Activated naive CD8-positive, alpha-beta T cell treated with anti-CD3 and anti-CD28 coated beads, Interleukin-2, amount 10 ng/mL, durations not matched to agents 7 days and 5 days (primary cell): ENCODE data around the gene EXOC6B. TPM values are rescaled to one million over a fixed set of nuclear protein-coding genes. Genes with fewer than 3 reads are reported as not detected.

Experiments
- ATAC-seq: fragments of 150-1000 bp; cut with Tn5 transposase; one replicate; pipeline ENCODE4 v1.10.0; 2021; ENCODE audit warnings: low read depth, moderate library complexity
- POLR2A ChIA-PET: fragments of 350-600 bp; sonication (Branson Sonifier 250); formaldehyde crosslinking; loops from one replicate; lab custom pipeline; 2021; ENCODE audit warnings: antibody characterized with exemption; lab: Charles Lee
- DNase-seq: peaks from one replicate; pipeline ENCODE4 v3.0.0; 2021
- H3K27ac Mint-ChIP-seq: one replicate; pipeline ENCODE4 v1.8.0; 2022; ENCODE audit warnings: mild to moderate bottlenecking, mixed read lengths
- H3K27me3 Mint-ChIP-seq: one replicate; pipeline ENCODE4 v1.8.0; 2022; ENCODE audit warnings: mild to moderate bottlenecking, moderate library complexity, mixed read lengths
- H3K36me3 Mint-ChIP-seq: one replicate; pipeline ENCODE4 v1.8.0; 2021; ENCODE audit warnings: mild to moderate bottlenecking, mixed read lengths
- H3K4me1 Mint-ChIP-seq: one replicate; pipeline ENCODE4 v1.8.0; 2021; ENCODE audit warnings: mixed read lengths
- H3K4me3 Mint-ChIP-seq: one replicate; pipeline ENCODE4 v1.8.0; 2022; ENCODE audit warnings: mild to moderate bottlenecking, moderate library complexity, mixed read lengths
- H3K9me3 Mint-ChIP-seq: one replicate; pipeline ENCODE4 v1.8.0; 2021; ENCODE audit warnings: mixed read lengths
- total RNA-seq, 2 experiments: library from RNA; stranded (reverse); gene quantifications; one replicate each; pipeline ENCODE4 v1.2.3, GENCODE V29; 2021

The EXOC6B gene
- total RNA-seq, 2 experiments from 2014 or later: 20.7 to 22.7 TPM

- no peaks in the 10 kb centered on the region for H3K27me3 Mint-ChIP-seq
- POLR2A ChIA-PET: no interaction called here
- no peak overlapping the region for H3K27ac Mint-ChIP-seq
- ATAC-seq: no peak
- H3K4me1 Mint-ChIP-seq: no peaks in the 10 kb centered on the region
- H3K36me3 Mint-ChIP-seq: peaks cover 3% of the 10 kb centered on the region
- peaks cover 2% of the 10 kb centered on the region for H3K9me3 Mint-ChIP-seq
- no peak overlapping the region for H3K4me3 Mint-ChIP-seq
- no peak for DNase-seq
These were observed 642.4 kb downstream of the EXOC6B start for GRCh38 chr2:72183466-72183865.

- ATAC-seq: no peak
- DNase-seq: no peak
- Mint-ChIP-seq H3K27ac (no peak overlapping the region), H3K4me1 (no peaks in the 10 kb centered on the region), H3K36me3 (peaks cover 3% of the 10 kb centered on the region), H3K27me3 (no peaks in the 10 kb centered on the region), H3K4me3 (no peak overlapping the region), H3K9me3 (peaks cover 1% of the 10 kb centered on the region)
- POLR2A ChIA-PET: no interaction called here
These were observed 642.8 kb downstream of the EXOC6B start for GRCh38 chr2:72183016-72183415.

- H3K27ac Mint-ChIP-seq: no peak overlapping the region
- H3K9me3 Mint-ChIP-seq: peaks cover 1% of the 10 kb centered on the region
- no peaks in the 10 kb centered on the region for H3K4me1 Mint-ChIP-seq
- H3K27me3 Mint-ChIP-seq: no peaks in the 10 kb centered on the region
- no peak for DNase-seq
- POLR2A ChIA-PET: no interaction called here
- H3K4me3 Mint-ChIP-seq: no peak overlapping the region
- peaks cover 3% of the 10 kb centered on the region for H3K36me3 Mint-ChIP-seq
- ATAC-seq: no peak
These were observed 643.3 kb downstream of the EXOC6B start for GRCh38 chr2:72182547-72182946.

GRCh38 chr2:72181616-72182015 lies 644.2 kb downstream of the EXOC6B start:
- no peak for ATAC-seq
- POLR2A ChIA-PET: no interaction called here
- H3K9me3 Mint-ChIP-seq: peaks cover 1% of the 10 kb centered on the region
- no peak overlapping the region for H3K4me3 Mint-ChIP-seq
- peaks cover 3% of the 10 kb centered on the region for H3K36me3 Mint-ChIP-seq
- no peak overlapping the region for H3K27ac Mint-ChIP-seq
- no peaks in the 10 kb centered on the region for H3K27me3 Mint-ChIP-seq
- DNase-seq: no peak
- H3K4me1 Mint-ChIP-seq: no peaks in the 10 kb centered on the region

- Mint-ChIP-seq H3K4me3 (no peak overlapping the region), H3K36me3 (peaks cover 3% of the 10 kb centered on the region), H3K9me3 (no peaks in the 10 kb centered on the region), H3K27ac (no peak overlapping the region), H3K27me3 (no peaks in the 10 kb centered on the region), H3K4me1 (no peaks in the 10 kb centered on the region)
- POLR2A ChIA-PET: no interaction called here
- ATAC-seq: no peak
- no peak for DNase-seq
These were observed 645.5 kb downstream of the EXOC6B start for GRCh38 chr2:72180351-72180750.

GRCh38 chr2:72178551-72178950 lies 647.3 kb downstream of the EXOC6B start:
- Mint-ChIP-seq H3K36me3 (peaks cover 7% of the 10 kb centered on the region), H3K9me3 (no peaks in the 10 kb centered on the region)

GRCh38 chr2:72176281-72176680 lies 649.6 kb downstream of the EXOC6B start:
- Mint-ChIP-seq H3K27me3 (no peaks in the 10 kb centered on the region), H3K4me3 (no peak overlapping the region), H3K36me3 (peaks cover 7% of the 10 kb centered on the region), H3K4me1 (no peaks in the 10 kb centered on the region), H3K9me3 (no peaks in the 10 kb centered on the region), H3K27ac (no peak overlapping the region)
- DNase-seq (no peak), ATAC-seq (no peak)
- POLR2A ChIA-PET: no interaction called here

More at GRCh38 chr2:72178551-72178950, 647.3 kb downstream of the EXOC6B start:
- Mint-ChIP-seq H3K4me1 (no peaks in the 10 kb centered on the region), H3K27me3 (no peaks in the 10 kb centered on the region), H3K27ac (no peak overlapping the region), H3K4me3 (no peak overlapping the region)
- ATAC-seq (no peak), DNase-seq (no peak)
- POLR2A ChIA-PET: no interaction called here

GRCh38 chr2:72175636-72176035 lies 650.2 kb downstream of the EXOC6B start:
- Mint-ChIP-seq H3K9me3 (no peaks in the 10 kb centered on the region), H3K27ac (no peak overlapping the region), H3K4me1 (no peaks in the 10 kb centered on the region), H3K4me3 (no peak overlapping the region), H3K36me3 (peaks cover 7% of the 10 kb centered on the region), H3K27me3 (no peaks in the 10 kb centered on the region)
- no peak for DNase-seq
- POLR2A ChIA-PET: no interaction called here
- no peak for ATAC-seq

DNA sequence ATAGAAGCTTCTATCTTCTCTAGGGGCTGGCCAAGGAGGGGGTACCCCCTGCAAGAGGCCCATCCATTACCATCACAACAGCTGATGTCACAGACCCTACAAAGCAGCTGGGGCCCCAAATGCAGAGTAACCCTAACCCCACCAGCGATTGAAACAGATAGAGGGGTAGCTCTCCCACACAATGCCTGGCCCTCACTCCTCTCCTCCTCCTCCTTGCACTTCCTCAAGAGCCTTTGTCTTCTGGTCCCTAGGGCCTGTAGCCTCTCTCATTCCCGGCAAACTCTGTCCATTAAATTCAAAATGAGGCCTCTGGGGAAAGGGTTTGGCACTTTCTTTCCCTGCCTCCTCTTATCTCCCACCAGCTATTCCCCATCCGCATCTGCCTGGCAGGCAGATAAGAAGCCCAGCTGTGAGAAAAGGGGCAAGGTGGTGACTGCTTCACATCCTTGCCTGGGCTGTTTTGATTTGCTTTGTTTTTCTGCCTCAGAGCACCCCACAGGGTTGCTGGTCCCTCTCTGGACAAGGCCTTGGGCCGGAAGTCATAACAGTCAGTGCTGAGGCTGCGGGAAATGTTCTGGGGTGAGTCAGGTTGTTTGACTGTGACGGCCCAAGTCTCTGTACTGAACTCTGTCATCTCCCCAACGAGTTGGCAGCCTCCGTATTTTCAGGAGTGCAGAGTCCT lies 652.1 kb downstream of the EXOC6B start:
- Mint-ChIP-seq H3K27me3 (no peaks in the 10 kb centered on the region), H3K4me3 (no peak overlapping the region), H3K36me3 (peaks cover 5% of the 10 kb centered on the region), H3K4me1 (no peaks in the 10 kb centered on the region), H3K27ac (no peak overlapping the region), H3K9me3 (no peaks in the 10 kb centered on the region)
- no peak for DNase-seq
- POLR2A ChIA-PET: no interaction called here
- ATAC-seq: no peak

- Mint-ChIP-seq H3K36me3 (peaks cover 3% of the 10 kb centered on the region), H3K9me3 (no peaks in the 10 kb centered on the region), H3K4me3 (no peak overlapping the region), H3K27me3 (peaks cover 3% of the 10 kb centered on the region), H3K4me1 (no peaks in the 10 kb centered on the region), H3K27ac (no peak overlapping the region)
- POLR2A ChIA-PET: no interaction called here
- ATAC-seq (no peak), DNase-seq (no peak)
These were observed 653.4 kb downstream of the EXOC6B start for GRCh38 chr2:72172478-72172877.

DNA sequence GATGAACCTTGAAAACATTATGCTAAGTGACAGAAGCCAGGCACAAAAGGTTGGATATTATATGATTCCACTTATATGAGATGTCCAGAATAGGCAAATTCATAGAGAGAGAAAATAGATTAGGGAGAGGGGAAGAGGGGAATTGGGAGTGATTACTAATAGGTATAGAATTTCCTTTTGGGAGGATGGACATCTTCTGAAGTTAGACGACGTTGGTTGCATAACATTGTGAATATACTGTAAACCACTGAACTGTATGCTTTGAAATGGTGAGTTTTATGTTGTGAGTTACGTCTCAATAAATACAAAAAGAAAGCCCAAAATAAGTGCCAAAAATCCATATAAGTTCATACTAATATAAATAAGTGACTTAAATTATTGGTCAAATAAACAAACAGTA lies 659.6 kb downstream of the EXOC6B start:
- no peaks in the 10 kb centered on the region for H3K9me3 Mint-ChIP-seq
- H3K4me1 Mint-ChIP-seq: no peaks in the 10 kb centered on the region
- DNase-seq (no peak), ATAC-seq (no peak)
- H3K4me3 Mint-ChIP-seq: no peak overlapping the region
- H3K27ac Mint-ChIP-seq: no peak overlapping the region
- POLR2A ChIA-PET: no interaction called here
- H3K36me3 Mint-ChIP-seq: no peaks in the 10 kb centered on the region
- H3K27me3 Mint-ChIP-seq: peaks cover 10% of the 10 kb centered on the region

- Mint-ChIP-seq H3K4me1 (no peaks in the 10 kb centered on the region), H3K36me3 (no peaks in the 10 kb centered on the region), H3K4me3 (no peak overlapping the region), H3K9me3 (no peaks in the 10 kb centered on the region), H3K27me3 (peaks cover 10% of the 10 kb centered on the region), H3K27ac (no peak overlapping the region)
- no peak for DNase-seq
- ATAC-seq: no peak
- POLR2A ChIA-PET: no interaction called here
These were observed 660.0 kb downstream of the EXOC6B start for GRCh38 chr2:72165792-72166191.

DNA sequence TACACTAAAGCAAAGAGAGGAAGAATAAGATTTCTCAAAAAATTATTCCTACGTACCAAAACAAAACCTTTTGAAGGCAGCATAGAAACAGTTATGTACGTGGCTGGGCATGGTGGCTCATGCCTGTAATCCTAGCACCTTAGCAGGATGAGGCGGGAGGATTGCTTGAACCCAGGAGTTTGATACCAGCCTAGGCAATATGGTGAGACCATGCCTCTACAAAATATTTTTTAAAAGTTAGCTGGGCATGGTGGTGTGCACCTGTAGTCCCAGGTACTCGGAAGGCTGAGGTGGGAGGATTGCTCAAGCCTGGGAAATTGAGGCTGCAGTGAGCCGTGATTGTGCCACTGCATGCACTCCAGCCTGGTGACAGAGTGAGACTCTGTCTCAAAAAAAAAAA lies 663.3 kb downstream of the EXOC6B start:
- DNase-seq: no peak
- H3K4me1 Mint-ChIP-seq: no peaks in the 10 kb centered on the region
- peaks cover 7% of the 10 kb centered on the region for H3K27me3 Mint-ChIP-seq

GRCh38 chr2:72159211-72159993 lies 666.4 kb downstream of the EXOC6B start:
- Mint-ChIP-seq H3K4me1 (no peaks in the 10 kb centered on the region), H3K36me3 (no peaks in the 10 kb centered on the region), H3K9me3 (no peaks in the 10 kb centered on the region), H3K27me3 (peaks cover 9% of the 10 kb centered on the region), H3K27ac (no peak overlapping the region), H3K4me3 (no peak overlapping the region)
- ATAC-seq (no peak), DNase-seq (no peak)
- POLR2A ChIA-PET: no interaction called here

More for the DNA sequence above, 663.3 kb downstream of the EXOC6B start:
- Mint-ChIP-seq H3K4me3 (no peak overlapping the region), H3K27ac (no peak overlapping the region), H3K9me3 (no peaks in the 10 kb centered on the region), H3K36me3 (no peaks in the 10 kb centered on the region)
- POLR2A ChIA-PET: no interaction called here
- ATAC-seq: no peak
